ENCODE results near the gene GJC2.
A peak's percentile ranks its signal among the peaks of the same experiment; 100 is the strongest.
"Not testable (repeated sequence)": the region's sequence is repeated elsewhere in the genome, so short reads cannot be mapped to it uniquely, and the experiment has no call there.

GJC2 gene

DNA sequence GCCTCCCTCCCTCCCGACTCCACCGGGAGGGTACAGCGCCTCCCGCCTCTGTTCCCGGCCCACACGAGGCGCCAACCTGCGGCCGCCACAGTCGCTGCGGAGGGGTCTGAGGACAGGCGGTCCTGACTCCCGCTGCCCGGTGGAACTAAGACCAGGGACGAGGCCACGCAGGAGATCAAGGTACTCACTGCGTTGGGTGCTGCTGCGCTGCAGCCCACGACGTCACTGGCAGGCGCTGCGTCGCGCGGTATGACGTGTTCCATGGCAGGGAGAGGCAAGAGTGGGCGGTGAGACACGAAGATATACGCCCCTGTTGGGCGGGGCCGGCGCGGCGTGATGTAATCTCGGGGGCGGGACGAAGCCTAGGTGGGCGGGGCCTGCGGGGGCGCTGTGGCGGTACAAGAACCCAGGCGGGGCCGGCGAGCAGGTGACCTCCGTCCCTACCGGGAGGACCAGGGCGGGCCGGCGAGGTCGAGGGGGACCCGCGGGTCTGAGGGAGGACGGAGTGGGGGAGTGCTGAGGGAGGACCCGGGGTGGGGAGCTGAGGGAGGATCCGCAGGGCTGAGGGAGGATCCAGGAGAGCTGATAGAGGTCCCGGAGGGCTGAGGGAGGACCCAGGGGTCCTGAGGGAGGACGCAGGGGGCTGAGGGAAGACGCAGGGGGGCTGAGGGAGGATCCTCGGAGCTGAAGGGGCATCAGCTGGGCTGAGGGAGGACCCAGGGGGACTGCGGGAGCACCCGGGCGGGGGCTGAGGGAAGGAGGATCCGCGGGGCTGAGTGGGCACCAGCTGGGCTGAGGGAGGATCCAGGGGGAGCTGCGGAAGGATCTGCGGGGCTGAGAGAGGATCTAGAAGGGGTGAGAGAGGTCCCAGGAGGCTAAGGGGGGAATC, 40.4 kb upstream of the GJC2 start, which contains the start of gene MRPL55:
Gene MRPL55, minus strand, starts transcription at position 227 of the 889 bp plus-strand sequence. CDS start 1,039 bp downstream, outside the sequence.
- TF ChIP-seq, protein P1, sequence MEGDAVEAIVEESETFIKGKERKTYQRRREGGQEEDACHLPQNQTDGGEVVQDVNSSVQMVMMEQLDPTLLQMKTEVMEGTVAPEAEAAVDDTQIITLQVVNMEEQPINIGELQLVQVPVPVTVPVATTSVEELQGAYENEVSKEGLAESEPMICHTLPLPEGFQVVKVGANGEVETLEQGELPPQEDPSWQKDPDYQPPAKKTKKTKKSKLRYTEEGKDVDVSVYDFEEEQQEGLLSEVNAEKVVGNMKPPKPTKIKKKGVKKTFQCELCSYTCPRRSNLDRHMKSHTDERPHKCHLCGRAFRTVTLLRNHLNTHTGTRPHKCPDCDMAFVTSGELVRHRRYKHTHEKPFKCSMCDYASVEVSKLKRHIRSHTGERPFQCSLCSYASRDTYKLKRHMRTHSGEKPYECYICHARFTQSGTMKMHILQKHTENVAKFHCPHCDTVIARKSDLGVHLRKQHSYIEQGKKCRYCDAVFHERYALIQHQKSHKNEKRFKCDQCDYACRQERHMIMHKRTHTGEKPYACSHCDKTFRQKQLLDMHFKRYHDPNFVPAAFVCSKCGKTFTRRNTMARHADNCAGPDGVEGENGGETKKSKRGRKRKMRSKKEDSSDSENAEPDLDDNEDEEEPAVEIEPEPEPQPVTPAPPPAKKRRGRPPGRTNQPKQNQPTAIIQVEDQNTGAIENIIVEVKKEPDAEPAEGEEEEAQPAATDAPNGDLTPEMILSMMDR (IDR thresholded peaks at IDR 0.05; ENCODE audit: low read depth, low read length), result no peak
- peak within 1 kb of the TSS; percentile 96 for H3K4me3 ChIP-seq (ENCODE audit: low read depth, low read length)

DNA sequence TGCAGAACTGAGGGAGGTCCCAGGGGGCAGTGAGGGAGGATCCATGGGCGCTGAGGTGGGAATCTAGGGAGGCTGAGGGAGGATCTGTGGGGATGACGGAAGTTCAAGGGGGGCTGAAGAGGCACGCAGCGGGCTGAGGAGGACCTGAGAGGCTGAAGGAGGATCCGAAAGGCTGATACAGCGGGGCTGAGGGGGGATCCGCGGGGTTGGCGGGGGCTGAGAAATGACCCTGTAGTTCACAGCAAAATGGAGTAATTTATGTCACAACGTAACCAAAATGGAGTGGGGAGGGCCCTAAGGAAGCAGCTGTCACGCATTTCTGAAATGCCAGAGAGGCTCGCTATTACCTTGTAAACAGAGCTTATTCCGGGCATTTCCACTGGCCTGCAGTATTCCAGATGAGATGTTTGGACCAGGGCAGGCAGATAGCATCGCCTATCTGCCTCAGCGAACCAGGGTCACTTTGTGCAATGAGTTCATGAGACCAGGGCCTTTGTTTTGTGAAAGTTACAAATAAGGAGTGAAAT, 39.7 kb upstream of the GJC2 start:
- peak overlapping the region; percentile 96 for H3K4me3 ChIP-seq (ENCODE audit: low read depth, low read length)
- TF ChIP-seq, protein P1 (IDR thresholded peaks at IDR 0.05; ENCODE audit: low read depth, low read length), result no peak

DNA sequence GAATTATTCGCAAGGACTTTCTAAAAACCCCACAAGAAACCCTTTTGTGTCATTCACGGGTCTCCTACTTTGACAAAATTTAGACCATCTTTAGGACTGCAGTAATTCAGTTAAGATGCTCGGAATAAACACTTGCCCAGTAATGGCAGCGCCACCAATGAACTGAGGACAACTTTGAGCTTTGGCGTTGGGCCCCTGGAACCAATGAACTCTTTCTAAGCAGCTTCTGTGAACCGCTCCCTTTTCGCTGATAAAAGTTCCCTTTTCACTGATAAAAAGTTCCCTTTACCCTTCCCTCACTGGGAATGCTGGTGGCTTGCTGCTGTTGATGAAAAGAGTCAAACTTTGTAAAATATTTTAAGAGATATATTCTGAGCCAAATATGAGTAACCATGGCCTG, 39.2 kb upstream of the GJC2 start:
- TF ChIP-seq, protein P1 (IDR thresholded peaks at IDR 0.05; ENCODE audit: low read depth, low read length), result no peak
- H3K4me3 ChIP-seq (ENCODE audit: low read depth, low read length), result no peak overlapping the region

DNA sequence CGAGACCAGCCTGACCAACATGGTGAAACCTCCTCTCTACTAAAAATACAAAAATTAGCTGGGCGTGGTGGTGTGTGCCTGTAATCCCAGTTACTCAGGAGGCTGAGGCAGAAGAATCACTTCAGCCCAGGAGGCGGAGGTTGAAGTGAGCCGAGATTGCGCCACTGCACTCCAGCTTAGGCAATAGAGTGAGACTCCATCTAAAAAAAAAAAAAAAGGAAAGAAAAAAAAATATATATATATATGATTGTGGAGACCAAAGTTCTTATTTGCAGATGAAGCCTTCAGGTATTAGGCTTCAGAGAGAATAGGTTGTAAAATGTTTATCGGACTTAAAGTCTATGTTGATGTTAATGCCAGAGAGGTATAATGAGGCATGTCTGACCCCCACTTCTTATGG, 38.4 kb upstream of the GJC2 start:
- H3K4me3 ChIP-seq (ENCODE audit: low read depth, low read length), result not testable (repeated sequence)

DNA sequence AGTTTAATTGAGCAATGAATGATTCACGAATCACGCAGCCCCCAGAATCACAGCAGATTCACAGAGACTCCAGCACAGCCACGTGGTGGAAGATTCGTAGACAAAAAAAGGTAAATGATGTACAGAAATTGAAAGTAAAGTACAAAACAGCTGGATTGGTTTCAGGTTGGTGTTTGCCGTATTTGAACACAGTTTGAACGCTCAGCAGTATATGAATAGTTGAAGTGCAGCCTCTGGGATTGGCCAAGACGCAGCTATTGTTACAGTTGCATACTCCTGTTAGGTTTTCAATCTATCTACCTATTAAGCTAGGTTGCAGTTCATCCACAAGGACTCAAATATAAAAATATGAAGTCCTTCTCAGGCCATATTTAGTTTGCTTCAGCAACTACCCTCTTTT, 37.6 kb upstream of the GJC2 start:
- TF ChIP-seq, protein P1 (IDR thresholded peaks at IDR 0.05; ENCODE audit: low read depth, low read length), result no peak
- no peak overlapping the region for H3K4me3 ChIP-seq (ENCODE audit: low read depth, low read length)

DNA sequence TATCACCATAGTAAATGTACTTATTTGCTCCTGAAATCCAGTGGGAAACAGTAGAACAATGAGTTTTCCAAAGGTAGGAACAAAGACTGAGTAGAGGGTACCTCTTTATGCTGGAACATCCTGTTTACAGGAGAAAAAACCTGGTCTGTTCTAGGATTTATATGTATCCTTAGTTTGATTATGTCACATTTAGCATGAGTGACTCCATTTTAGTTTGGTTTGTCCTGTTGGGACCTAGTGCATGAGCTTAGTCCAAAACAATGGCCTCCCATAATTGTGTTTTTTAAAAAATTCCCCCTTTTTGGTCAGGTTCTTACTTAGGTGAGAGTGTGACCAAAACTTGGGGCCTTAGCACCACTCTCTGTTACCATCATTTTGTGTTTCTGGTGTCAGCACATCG, 37.1 kb upstream of the GJC2 start:
- no peak overlapping the region for H3K4me3 ChIP-seq (ENCODE audit: low read depth, low read length)
- TF ChIP-seq, protein P1 (IDR thresholded peaks at IDR 0.05; ENCODE audit: low read depth, low read length), result no peak

DNA sequence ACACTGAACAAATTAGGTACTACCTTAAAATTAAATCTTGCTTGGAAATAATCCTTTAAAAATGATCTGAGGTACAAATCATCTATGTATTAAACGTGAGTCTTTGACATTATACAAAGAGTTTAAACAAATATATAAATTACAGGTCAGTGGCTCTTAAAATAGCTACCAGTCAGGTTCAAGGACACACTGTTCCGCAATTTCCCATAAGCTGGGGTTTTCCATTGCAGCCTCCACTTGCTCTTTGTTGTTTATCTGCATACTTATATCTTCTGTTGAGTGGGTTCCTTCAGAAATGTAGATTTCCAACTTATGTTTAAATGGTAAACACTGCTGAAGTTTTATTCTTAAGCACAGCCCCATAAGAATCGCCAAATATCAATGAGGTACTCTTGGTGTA, 34.9 kb upstream of the GJC2 start:
- TF ChIP-seq, protein P1 (IDR thresholded peaks at IDR 0.05; ENCODE audit: low read depth, low read length), result no peak

More for the DNA sequence above, 34.9 kb upstream of the GJC2 start:
- no peak overlapping the region for H3K4me3 ChIP-seq (ENCODE audit: low read depth, low read length)

All from WI38 (cell line).